ENCODE results near the gene LRRC73.
"Not testable (repeated sequence)": the region's sequence is repeated elsewhere in the genome, so short reads cannot be mapped to it uniquely, and the experiment has no call there.

The LRRC73 gene

DNA sequence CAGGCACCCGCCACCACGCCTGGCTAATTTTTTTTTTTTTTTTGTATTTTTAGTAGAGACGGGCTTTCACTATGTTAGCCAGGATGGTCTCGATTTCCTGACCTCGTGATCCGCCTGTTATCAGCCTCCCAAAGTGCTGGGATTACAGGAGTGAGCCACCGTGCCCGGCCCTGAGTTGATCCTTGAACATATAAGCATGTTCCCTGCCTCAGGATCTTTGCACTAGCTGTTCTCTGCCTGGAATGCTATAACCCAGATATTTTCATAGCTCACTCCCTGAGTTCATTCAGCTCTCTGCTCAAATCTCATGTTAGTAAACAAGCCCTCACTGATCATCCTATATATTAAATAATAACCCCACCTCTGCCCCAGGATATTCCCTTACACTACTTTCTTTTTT is 45.8 kb downstream of the LRRC73 start:
- DNase-seq (ENCODE audit: low read depth in 3 of 3) = no peak

- no peak for DNase-seq (ENCODE audit: low read depth in 3 of 3)
These were observed 48.2 kb downstream of the LRRC73 start for GRCh38 chr6:43461936-43462335.

GRCh38 chr6:43460032-43460431 is 50.1 kb downstream of the LRRC73 start:
- no peak for DNase-seq (ENCODE audit: low read depth in 3 of 3)

DNA sequence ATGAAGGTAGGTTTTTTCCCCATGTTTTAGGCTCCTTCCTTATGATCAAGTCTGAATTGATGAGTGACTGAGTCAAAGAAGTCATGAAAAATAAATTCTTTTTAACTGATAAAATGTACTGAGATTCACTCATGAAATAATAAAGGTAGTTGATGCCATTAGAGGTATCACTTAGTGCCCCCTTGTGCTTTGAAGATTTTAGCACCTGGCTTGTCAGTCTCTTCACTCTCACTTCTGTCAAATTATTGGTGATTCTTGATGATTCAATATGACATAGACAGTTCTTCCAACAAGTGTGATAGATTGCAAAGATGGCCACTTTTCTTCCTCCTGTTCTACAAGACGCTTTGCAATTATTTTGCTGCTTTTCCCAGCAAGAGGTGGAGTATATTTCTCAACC is 50.6 kb downstream of the LRRC73 start:
- no peak for DNase-seq (ENCODE audit: low read depth in 3 of 3)

DNA sequence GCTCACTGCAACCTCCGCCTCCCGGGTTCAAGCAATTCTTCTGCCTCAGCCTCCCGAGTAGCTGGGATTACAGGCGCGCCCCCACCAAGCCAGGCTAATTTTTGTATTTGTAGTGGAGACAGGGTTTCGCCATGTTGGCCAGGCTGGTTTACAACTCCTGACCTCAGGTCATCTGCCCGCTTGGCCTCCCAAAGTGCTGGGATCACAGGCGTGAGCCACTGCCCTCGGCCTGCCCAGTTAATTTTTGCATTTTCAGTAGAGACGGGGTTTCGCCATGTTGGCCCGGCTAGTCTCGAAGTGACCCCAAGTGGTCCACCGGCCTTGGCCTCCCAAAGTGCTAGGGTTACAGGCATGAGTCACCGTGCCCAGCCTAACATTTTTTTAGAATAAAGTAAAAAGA is 52.0 kb downstream of the LRRC73 start:
- not testable (repeated sequence) for DNase-seq (ENCODE audit: low read depth in 3 of 3)

- no peak for DNase-seq (ENCODE audit: low read depth in 3 of 3)
These were observed 52.5 kb downstream of the LRRC73 start for GRCh38 chr6:43457643-43458042.

Measured in stimulated activated CD4-positive, alpha-beta T cell treated with anti-CD3 and anti-CD28 coated beads, TNF-alpha, amount 100 ng/mL, for 24 hours (primary cell).